ENCODE data around the gene FBXO46.

FBXO46 gene

GRCh38 chr19:45758921-45759320 is 28.2 kb upstream of the FBXO46 start:
- Histone ChIP-seq H3K4me3 (ENCODE audit: low read depth, low read length) (no peak overlapping the region), H3K4me1 (ENCODE audit: control insufficient read depth in 1 of 2, insufficient read depth in 2 of 2, low read length in 2 of 2) (no peaks in the 10 kb centered on the region), H3K27ac (ENCODE audit: low read depth, low read length) (no peak overlapping the region), H2BK12ac (ENCODE audit: low read length) (no peak overlapping the region), H3K9ac (ENCODE audit: low read length) (no peak overlapping the region), H3K4me2 (ENCODE audit: low read length) (no peak overlapping the region), H2AK5ac (ENCODE audit: low read length) (no peak overlapping the region), H3K4ac (ENCODE audit: low read depth, low read length) (no peak overlapping the region), H2BK5ac (ENCODE audit: low read depth, low read length, poor library complexity) (no peak overlapping the region), H3K23ac (ENCODE audit: low read length) (no peak overlapping the region), H2AFZ (ENCODE audit: insufficient read depth, low read length, poor library complexity) (no peak overlapping the region), H4K91ac (ENCODE audit: low read depth, low read length) (no peak overlapping the region), H4K8ac (ENCODE audit: low read depth, low read length) (no peak overlapping the region), H4K12ac (ENCODE audit: low read depth, low read length) (no peak overlapping the region), H3K9me3 (ENCODE audit: insufficient read depth, low read depth, low read length) (peaks cover 4% of the 10 kb centered on the region), H3K18ac (ENCODE audit: low read length) (no peak overlapping the region), H3K36me3 (ENCODE audit: control insufficient read depth in 1 of 2, insufficient read depth in 2 of 2, low read length in 2 of 2) (no peaks in the 10 kb centered on the region), H3K79me1 (ENCODE audit: low read length) (no peaks in the 10 kb centered on the region), H2BK120ac (ENCODE audit: insufficient read depth, low read length, poor library complexity) (no peak overlapping the region), H3K14ac (ENCODE audit: low read length) (no peak overlapping the region), H3K27me3 (ENCODE audit: insufficient read depth, low read length) (no peaks in the 10 kb centered on the region), H3K79me2 (ENCODE audit: control insufficient read depth, insufficient read depth, low read length, poor library complexity) (no peaks in the 10 kb centered on the region)
- WGBS (ENCODE audit: extremely low coverage, insufficient coverage, insufficient read length) = no CpG with 5 or more reads among the region's 9 CpGs
- no peak for DNase-seq

- Histone ChIP-seq H4K8ac (ENCODE audit: low read depth, low read length) (no peak overlapping the region), H3K79me2 (ENCODE audit: control insufficient read depth, insufficient read depth, low read length, poor library complexity) (no peaks in the 10 kb centered on the region), H3K23ac (ENCODE audit: low read length) (no peak overlapping the region), H3K18ac (ENCODE audit: low read length) (no peak overlapping the region), H3K14ac (ENCODE audit: low read length) (no peak overlapping the region), H4K91ac (ENCODE audit: low read depth, low read length) (no peak overlapping the region), H4K12ac (ENCODE audit: low read depth, low read length) (no peak overlapping the region), H2BK5ac (ENCODE audit: low read depth, low read length, poor library complexity) (no peak overlapping the region), H3K4me3 (ENCODE audit: low read depth, low read length) (no peak overlapping the region), H3K4ac (ENCODE audit: low read depth, low read length) (no peak overlapping the region), H3K9me3 (ENCODE audit: insufficient read depth, low read depth, low read length) (peaks cover 4% of the 10 kb centered on the region), H3K9ac (ENCODE audit: low read length) (no peak overlapping the region), H2AK5ac (ENCODE audit: low read length) (no peak overlapping the region), H3K4me2 (ENCODE audit: low read length) (no peak overlapping the region), H3K79me1 (ENCODE audit: low read length) (no peaks in the 10 kb centered on the region), H3K4me1 (ENCODE audit: control insufficient read depth in 1 of 2, insufficient read depth in 2 of 2, low read length in 2 of 2) (no peaks in the 10 kb centered on the region), H2BK12ac (ENCODE audit: low read length) (no peak overlapping the region), H3K27ac (ENCODE audit: low read depth, low read length) (no peak overlapping the region), H2AFZ (ENCODE audit: insufficient read depth, low read length, poor library complexity) (no peak overlapping the region), H3K27me3 (ENCODE audit: insufficient read depth, low read length) (no peaks in the 10 kb centered on the region), H2BK120ac (ENCODE audit: insufficient read depth, low read length, poor library complexity) (no peak overlapping the region), H3K36me3 (ENCODE audit: control insufficient read depth in 1 of 2, insufficient read depth in 2 of 2, low read length in 2 of 2) (no peaks in the 10 kb centered on the region)
- WGBS (ENCODE audit: extremely low coverage, insufficient coverage, insufficient read length) = no CpG with 5 or more reads among the region's 9 CpGs
- DNase-seq = peak in 1 of 2 donors; percentile 37
Measured at GRCh38 chr19:45757695-45758094, 27.0 kb upstream of the FBXO46 start.

GRCh38 chr19:45754323-45754722 is 23.6 kb upstream of the FBXO46 start:
- Histone ChIP-seq H3K4me3 (ENCODE audit: low read depth, low read length) (no peak overlapping the region), H2BK12ac (ENCODE audit: low read length) (no peak overlapping the region), H4K12ac (ENCODE audit: low read depth, low read length) (no peak overlapping the region), H3K9me3 (ENCODE audit: insufficient read depth, low read depth, low read length) (no peaks in the 10 kb centered on the region), H3K14ac (ENCODE audit: low read length) (no peak overlapping the region), H3K23ac (ENCODE audit: low read length) (no peak overlapping the region), H3K9ac (ENCODE audit: low read length) (no peak overlapping the region), H2AK5ac (ENCODE audit: low read length) (no peak overlapping the region), H4K91ac (ENCODE audit: low read depth, low read length) (no peak overlapping the region), H3K4ac (ENCODE audit: low read depth, low read length) (no peak overlapping the region), H2AFZ (ENCODE audit: insufficient read depth, low read length, poor library complexity) (no peak overlapping the region), H3K27ac (ENCODE audit: low read depth, low read length) (no peak overlapping the region), H2BK5ac (ENCODE audit: low read depth, low read length, poor library complexity) (no peak overlapping the region), H3K27me3 (ENCODE audit: insufficient read depth, low read length) (no peaks in the 10 kb centered on the region), H3K4me2 (ENCODE audit: low read length) (no peak overlapping the region), H4K8ac (ENCODE audit: low read depth, low read length) (no peak overlapping the region), H3K4me1 (ENCODE audit: control insufficient read depth in 1 of 2, insufficient read depth in 2 of 2, low read length in 2 of 2) (no peaks in the 10 kb centered on the region), H3K36me3 (ENCODE audit: control insufficient read depth in 1 of 2, insufficient read depth in 2 of 2, low read length in 2 of 2) (no peaks in the 10 kb centered on the region), H3K18ac (ENCODE audit: low read length) (no peak overlapping the region), H3K79me2 (ENCODE audit: control insufficient read depth, insufficient read depth, low read length, poor library complexity) (no peaks in the 10 kb centered on the region), H3K79me1 (ENCODE audit: low read length) (no peaks in the 10 kb centered on the region), H2BK120ac (ENCODE audit: insufficient read depth, low read length, poor library complexity) (no peak overlapping the region)
- no CpG with 5 or more reads among the region's 8 CpGs for WGBS (ENCODE audit: extremely low coverage, insufficient coverage, insufficient read length)
- DNase-seq = no peak

- Histone ChIP-seq H3K23ac (ENCODE audit: low read length) (no peak overlapping the region), H3K27me3 (ENCODE audit: insufficient read depth, low read length) (no peaks in the 10 kb centered on the region), H3K4ac (ENCODE audit: low read depth, low read length) (no peak overlapping the region), H3K27ac (ENCODE audit: low read depth, low read length) (no peak overlapping the region), H2AFZ (ENCODE audit: insufficient read depth, low read length, poor library complexity) (no peak overlapping the region), H2AK5ac (ENCODE audit: low read length) (no peak overlapping the region), H3K9ac (ENCODE audit: low read length) (no peak overlapping the region), H3K79me1 (ENCODE audit: low read length) (no peaks in the 10 kb centered on the region), H4K91ac (ENCODE audit: low read depth, low read length) (no peak overlapping the region), H3K9me3 (ENCODE audit: insufficient read depth, low read depth, low read length) (no peaks in the 10 kb centered on the region), H2BK120ac (ENCODE audit: insufficient read depth, low read length, poor library complexity) (no peak overlapping the region), H2BK5ac (ENCODE audit: low read depth, low read length, poor library complexity) (no peak overlapping the region), H3K18ac (ENCODE audit: low read length) (no peak overlapping the region), H3K4me3 (ENCODE audit: low read depth, low read length) (no peak overlapping the region), H3K36me3 (ENCODE audit: control insufficient read depth in 1 of 2, insufficient read depth in 2 of 2, low read length in 2 of 2) (no peaks in the 10 kb centered on the region), H2BK12ac (ENCODE audit: low read length) (no peak overlapping the region), H4K8ac (ENCODE audit: low read depth, low read length) (no peak overlapping the region), H3K4me2 (ENCODE audit: low read length) (no peak overlapping the region), H3K14ac (ENCODE audit: low read length) (no peak overlapping the region), H3K4me1 (ENCODE audit: control insufficient read depth in 1 of 2, insufficient read depth in 2 of 2, low read length in 2 of 2) (no peaks in the 10 kb centered on the region), H4K12ac (ENCODE audit: low read depth, low read length) (no peak overlapping the region), H3K79me2 (ENCODE audit: control insufficient read depth, insufficient read depth, low read length, poor library complexity) (no peaks in the 10 kb centered on the region)
- WGBS (ENCODE audit: extremely low coverage, insufficient coverage, insufficient read length) = no CpG with 5 or more reads among the region's 6 CpGs
- DNase-seq = no peak
Measured at GRCh38 chr19:45753548-45753947, 22.9 kb upstream of the FBXO46 start.

All from trophoblast cell (in vitro differentiated cells and primary cell).